ENCODE data around the gene COPZ2.
"Not testable (repeated sequence)": the region's sequence is repeated elsewhere in the genome, so short reads cannot be mapped to it uniquely, and the experiment has no call there.

COPZ2 gene

GRCh38 chr17:48025040-48025903, 12.3 kb downstream of the COPZ2 start:
- DNase-seq (ENCODE audit: low read depth): peak; percentile 98
- H3K4me3 ChIP-seq (ENCODE audit: low read depth, low read length): peak overlapping the region; percentile 71
- peak; percentile 87 for TF ChIP-seq CTCF (IDR thresholded peaks at IDR 0.05; ENCODE audit: insufficient read depth, low read depth, low read length, missing control alignments)

GRCh38 chr17:48024149-48025039, 13.2 kb downstream of the COPZ2 start:
- peak overlapping the region; percentile 54 for H3K4me3 ChIP-seq (ENCODE audit: low read depth, low read length)
- TF ChIP-seq CTCF (IDR thresholded peaks at IDR 0.05; ENCODE audit: insufficient read depth, low read depth, low read length, missing control alignments): no peak
- peak; percentile 50 for DNase-seq (ENCODE audit: low read depth)

- no peak for TF ChIP-seq CTCF (IDR thresholded peaks at IDR 0.05; ENCODE audit: insufficient read depth, low read depth, low read length, missing control alignments)
- peak overlapping the region; percentile 54 for H3K4me3 ChIP-seq (ENCODE audit: low read depth, low read length)
- DNase-seq (ENCODE audit: low read depth): peak; percentile 30
Measured at GRCh38 chr17:48023400-48024148, 14.0 kb downstream of the COPZ2 start.

- no peak overlapping the region for H3K4me3 ChIP-seq (ENCODE audit: low read depth, low read length)
- DNase-seq (ENCODE audit: low read depth): no peak
- no peak for TF ChIP-seq CTCF (IDR thresholded peaks at IDR 0.05; ENCODE audit: insufficient read depth, low read depth, low read length, missing control alignments)
Measured at GRCh38 chr17:48022901-48023300, 14.7 kb downstream of the COPZ2 start.

GRCh38 chr17:48021934-48022333, 15.7 kb downstream of the COPZ2 start:
- no peak for DNase-seq (ENCODE audit: low read depth)
- TF ChIP-seq CTCF (IDR thresholded peaks at IDR 0.05; ENCODE audit: insufficient read depth, low read depth, low read length, missing control alignments): no peak
- no peak overlapping the region for H3K4me3 ChIP-seq (ENCODE audit: low read depth, low read length)

GRCh38 chr17:48017817-48018158, 19.8 kb downstream of the COPZ2 start:
- H3K4me3 ChIP-seq (ENCODE audit: low read depth, low read length); DNase-seq (ENCODE audit: low read depth): not testable (repeated sequence)

GRCh38 chr17:48016112-48016511, 21.5 kb downstream of the COPZ2 start:
- no peak overlapping the region for H3K4me3 ChIP-seq (ENCODE audit: low read depth, low read length)
- no peak for DNase-seq (ENCODE audit: low read depth)
- TF ChIP-seq CTCF (IDR thresholded peaks at IDR 0.05; ENCODE audit: insufficient read depth, low read depth, low read length, missing control alignments): no peak
